AG10803 (cell line): ENCODE results near the gene SORBS1.

Experiments
- DNase-seq: peaks from one replicate; pipeline ENCODE4 v3.0.0; 2010; ENCODE audit warnings: low read depth
- H3K4me3 ChIP-seq: 2 replicates; pipeline ENCODE4 v1.5.1; 2011; ENCODE audit warnings: mild to moderate bottlenecking, low read length, control low read depth
- TF ChIP-seq, protein P1 (sequence below): conservative IDR thresholded peaks from 2 replicates; pipeline ENCODE4 v1.5.1; 2011; ENCODE audit warnings: mild to moderate bottlenecking, low read length, control low read depth, inconsistent platforms

Gene SORBS1

DNA sequence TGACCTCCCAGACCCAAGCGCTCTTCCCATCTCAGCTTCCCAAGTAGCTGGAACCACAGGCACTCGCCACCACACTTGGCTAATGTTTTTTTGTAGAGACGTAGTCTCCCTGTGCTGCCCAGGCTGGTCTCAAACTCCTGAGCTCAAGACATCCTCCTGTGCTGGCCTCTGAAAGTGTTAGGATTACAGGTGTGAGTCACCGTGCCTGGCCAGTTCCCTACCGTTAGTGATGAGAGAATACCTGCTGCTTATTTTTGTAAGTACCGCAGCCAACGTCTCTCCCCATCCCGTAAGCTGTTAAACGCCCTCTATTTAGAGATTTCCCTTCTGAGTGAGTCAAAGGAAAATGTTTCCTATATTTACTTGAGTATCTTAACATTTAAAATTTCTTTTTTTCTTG, 231.9 kb downstream of the SORBS1 start:
- no peak overlapping the region for H3K4me3 ChIP-seq
- no peak for DNase-seq
- TF ChIP-seq, protein P1, sequence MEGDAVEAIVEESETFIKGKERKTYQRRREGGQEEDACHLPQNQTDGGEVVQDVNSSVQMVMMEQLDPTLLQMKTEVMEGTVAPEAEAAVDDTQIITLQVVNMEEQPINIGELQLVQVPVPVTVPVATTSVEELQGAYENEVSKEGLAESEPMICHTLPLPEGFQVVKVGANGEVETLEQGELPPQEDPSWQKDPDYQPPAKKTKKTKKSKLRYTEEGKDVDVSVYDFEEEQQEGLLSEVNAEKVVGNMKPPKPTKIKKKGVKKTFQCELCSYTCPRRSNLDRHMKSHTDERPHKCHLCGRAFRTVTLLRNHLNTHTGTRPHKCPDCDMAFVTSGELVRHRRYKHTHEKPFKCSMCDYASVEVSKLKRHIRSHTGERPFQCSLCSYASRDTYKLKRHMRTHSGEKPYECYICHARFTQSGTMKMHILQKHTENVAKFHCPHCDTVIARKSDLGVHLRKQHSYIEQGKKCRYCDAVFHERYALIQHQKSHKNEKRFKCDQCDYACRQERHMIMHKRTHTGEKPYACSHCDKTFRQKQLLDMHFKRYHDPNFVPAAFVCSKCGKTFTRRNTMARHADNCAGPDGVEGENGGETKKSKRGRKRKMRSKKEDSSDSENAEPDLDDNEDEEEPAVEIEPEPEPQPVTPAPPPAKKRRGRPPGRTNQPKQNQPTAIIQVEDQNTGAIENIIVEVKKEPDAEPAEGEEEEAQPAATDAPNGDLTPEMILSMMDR = no peak

DNA sequence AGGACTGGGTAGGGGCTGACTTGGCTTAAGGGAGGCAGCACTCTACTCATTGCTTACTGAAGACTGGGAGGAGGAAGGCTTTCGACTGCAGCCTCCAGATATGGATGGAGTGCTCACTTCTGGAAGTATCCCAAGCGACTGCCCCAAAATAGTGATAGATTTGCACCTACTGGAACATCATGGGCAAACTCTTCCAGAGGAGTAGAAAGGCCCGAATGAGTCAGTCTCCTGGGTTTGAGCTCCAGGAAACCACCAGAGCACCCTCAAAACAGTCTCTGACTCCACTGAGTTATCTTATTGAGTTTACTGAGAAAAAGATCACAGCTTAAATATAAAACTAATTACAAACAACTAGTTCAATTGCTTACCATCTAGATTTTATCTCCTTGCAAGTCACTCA, 233.2 kb downstream of the SORBS1 start:
- H3K4me3 ChIP-seq = no peak overlapping the region
- no peak for DNase-seq
- TF ChIP-seq, protein P1 = no peak

DNA sequence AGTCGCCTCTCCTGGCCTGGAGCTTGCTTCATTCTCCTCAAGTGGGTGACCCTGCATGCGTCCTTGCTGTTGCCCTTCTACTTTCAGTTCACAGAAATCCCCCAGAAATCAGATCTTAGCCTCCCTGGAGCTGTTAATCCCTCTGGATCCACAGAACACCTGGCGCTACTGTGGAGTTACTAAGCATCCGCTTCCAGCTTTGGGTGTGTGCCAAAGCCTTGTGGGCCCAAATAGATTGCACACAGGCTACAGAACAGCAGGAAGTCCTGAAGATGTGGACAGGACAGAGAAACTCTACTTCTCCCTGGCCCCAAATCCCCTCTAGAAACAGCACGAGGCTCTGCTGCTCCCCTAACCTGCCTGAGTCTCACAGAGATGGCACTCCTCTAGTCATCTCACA, 233.8 kb downstream of the SORBS1 start:
- TF ChIP-seq, protein P1 = no peak

DNA sequence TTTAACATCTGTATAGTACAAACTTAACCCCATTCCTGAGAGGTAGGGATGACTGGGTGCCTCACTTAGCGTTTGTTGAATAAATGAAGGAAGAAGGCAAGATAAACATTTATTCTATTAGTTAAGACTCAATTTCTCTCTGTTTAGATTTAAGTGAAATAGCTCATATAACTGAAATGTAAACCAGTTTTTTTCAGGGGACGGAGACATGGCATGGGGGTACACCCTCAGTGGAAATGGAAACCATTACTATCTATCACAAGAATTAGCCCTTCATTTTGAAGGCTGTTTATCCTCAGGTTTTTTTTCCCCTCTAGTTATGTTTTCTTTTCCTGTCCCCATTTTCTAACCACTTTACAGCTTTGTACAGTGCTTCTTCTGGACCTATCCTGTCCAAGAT, 234.8 kb downstream of the SORBS1 start:
- TF ChIP-seq, protein P1 = no peak
- no peak overlapping the region for H3K4me3 ChIP-seq
- no peak for DNase-seq

More for the DNA sequence above, 233.8 kb downstream of the SORBS1 start:
- peak; percentile 52 for DNase-seq
- H3K4me3 ChIP-seq = no peak overlapping the region

DNA sequence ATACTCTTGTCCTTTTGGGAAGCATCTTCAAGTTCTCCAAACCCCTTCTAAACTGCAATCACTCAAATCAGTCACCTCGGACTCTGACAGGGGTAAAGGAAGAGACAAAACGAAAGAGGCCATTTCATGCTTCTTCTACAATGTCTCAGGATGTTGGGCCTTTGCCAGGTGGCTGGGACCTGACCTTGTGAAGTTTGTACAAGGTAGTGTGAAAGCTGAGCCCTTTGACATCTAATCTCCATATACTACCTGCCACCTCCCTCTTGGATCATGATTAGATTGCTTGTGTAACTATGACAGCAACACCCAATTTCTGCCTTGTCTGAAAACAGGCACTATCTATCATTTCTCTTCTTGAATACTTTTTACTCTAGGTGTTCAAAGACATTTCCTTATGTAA, 235.3 kb downstream of the SORBS1 start:
- H3K4me3 ChIP-seq = no peak overlapping the region
- TF ChIP-seq, protein P1 = no peak
- no peak for DNase-seq

DNA sequence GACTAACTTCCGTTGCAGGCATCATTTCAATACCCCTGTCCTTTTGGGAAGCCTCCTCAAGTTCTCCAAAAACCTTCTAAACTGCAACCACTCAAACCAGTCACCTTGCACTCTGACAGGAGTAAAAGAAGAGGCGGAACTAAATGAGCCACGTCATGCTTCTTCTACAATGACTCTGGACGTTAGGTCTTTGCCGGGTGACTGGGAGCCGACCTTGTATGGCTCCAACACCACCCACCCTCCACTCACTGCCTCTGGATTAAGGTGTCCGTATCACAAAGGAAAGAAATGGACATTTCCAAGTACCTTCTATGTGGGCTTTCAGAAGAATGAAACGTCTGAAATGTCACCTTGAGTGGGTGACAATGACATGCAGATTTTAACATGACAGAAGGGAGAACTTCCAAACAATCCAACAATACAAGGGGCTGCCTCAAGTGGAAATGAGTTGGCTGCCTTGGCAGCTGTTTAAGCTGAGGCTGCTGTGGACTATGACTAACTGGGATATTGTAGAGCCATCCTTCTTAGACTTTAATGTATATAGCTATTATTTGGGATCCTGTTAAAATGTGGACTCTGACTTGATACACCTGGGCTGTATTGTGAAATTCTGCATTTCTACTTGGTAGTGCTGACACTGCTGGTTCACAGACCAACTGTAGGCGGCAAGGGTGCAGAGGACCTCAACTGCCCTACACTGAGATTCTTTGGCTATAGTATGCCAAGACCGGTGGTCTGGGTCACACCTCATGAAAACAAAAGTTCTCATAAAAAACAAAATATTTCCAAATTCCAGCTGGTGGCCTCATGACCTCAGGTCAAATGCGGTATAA, 236.5 kb downstream of the SORBS1 start:
- no peak overlapping the region for H3K4me3 ChIP-seq
- DNase-seq = no peak
- TF ChIP-seq, protein P1 = no peak
